Psoas muscle (tissue), 8 donors: ENCODE results near the gene MAP3K5. TPM values are rescaled to one million over a fixed set of nuclear protein-coding genes. Genes with fewer than 3 reads are reported as not detected.

ENCODE experiments used
- ATAC-seq, 4 donors: fragments of 200-7000 bp; cut with Tn5 transposase; one replicate each; pipeline ENCODE4 v1.9.1; 2020; ENCODE audit warnings: moderate library complexity in 3 of 4, mild to moderate bottlenecking in 2 of 4
- DNase-seq, 2 donors: peaks; one replicate each; pipeline ENCODE4 v3.0.0-alpha.2; 2020
- H3K27ac ChIP-seq: fragments of 200-600 bp; one replicate; pipeline ENCODE4 v1.8.0; 2022
- H3K27me3 ChIP-seq, 3 donors: fragments of 200-600 bp in 1 of 3; one replicate each; pipeline versions ENCODE4 v1.6.1 to v1.8.0; 2013 to 2022; ENCODE audit warnings: low read length in 2 of 3, mild to moderate bottlenecking in 2 of 3, moderate library complexity in 1 of 3; ENCODE audit not compliant: insufficient read depth in 3 of 3
- H3K36me3 ChIP-seq, 2 donors: fragments of 200-600 bp in 1 of 2; one replicate each; pipeline versions ENCODE4 v1.6.1 to v1.8.0; 2013 to 2022; ENCODE audit warnings: low read depth in 1 of 2, mild to moderate bottlenecking in 1 of 2, moderate library complexity in 1 of 2; ENCODE audit not compliant: insufficient read depth in 1 of 2
- H3K4me1 ChIP-seq: fragments of 200-600 bp; one replicate; pipeline ENCODE4 v1.8.0; 2022
- H3K4me3 ChIP-seq: fragments of 200-600 bp; one replicate; pipeline ENCODE4 v1.8.0; 2022; ENCODE audit warnings: mild to moderate bottlenecking
- H3K9me3 ChIP-seq: fragments of 200-600 bp; one replicate; pipeline ENCODE4 v1.8.0; 2022
- WGBS, 3 donors: extraction: QIAGEN DNeasy Blood & Tissue Kit; methylation state at CpG; one replicate each; pipeline versions ENCODE4 v1.1.6 to v1.1.7; 2013; 5-methylcytosine and 5-hydroxymethylcytosine counted together
- intact Hi-C, 2 donors: fragments of 100-400 bp; cut with DNase I; formaldehyde crosslinking; loops; one replicate each; pipeline versions ENCODE4 v1.11.0 to v1.14.2; 2022
- polyA plus RNA-seq, 3 donors: library from polyadenylated mRNA; stranded (reverse); fragments of 200-250 nt; gene quantifications; one replicate each; pipeline ENCODE4 v1.2.3, GENCODE V29; 2013
- total RNA-seq, 4 donors: library from RNA; stranded (reverse); fragmentation: NEBNext Ultra II Directional in 2 of 4; extraction: Animal tissue kit (Norgen Biotek cat#: 25700) in 2 of 4; gene quantifications; one replicate each; pipeline versions ENCODE4 v1.2.1 to v1.2.4, GENCODE V29; 2021 to 2023
- TF ChIP-seq, protein P1 (sequence below): fragments of 200-600 bp; IDR thresholded peaks from one replicate; pipeline ENCODE4 v1.8.0; 2022; ENCODE audit warnings: antibody characterized with exemption
- donor health status: healthy with polysubstance abuse.
- donor health status: DM: no; HTN: no; CAD: no; lungs with moderate emphysema.
- donor health status: Bipolar disorder and iron deficiency.
- donor health status: healthy.
- donor health status: DM: yes; HTN: yes; CAD: no.
- donor health status: DM: no; HTN: no; CAD: no.
- donor health status: DM: no; HTN: no; CAD: no.
- donor health status: DM: yes; HTN: yes; CAD: no.

Gene MAP3K5
- total and polyA plus RNA-seq, 7 donors: 0.91 to 8.3 (median 3.8) TPM

DNA sequence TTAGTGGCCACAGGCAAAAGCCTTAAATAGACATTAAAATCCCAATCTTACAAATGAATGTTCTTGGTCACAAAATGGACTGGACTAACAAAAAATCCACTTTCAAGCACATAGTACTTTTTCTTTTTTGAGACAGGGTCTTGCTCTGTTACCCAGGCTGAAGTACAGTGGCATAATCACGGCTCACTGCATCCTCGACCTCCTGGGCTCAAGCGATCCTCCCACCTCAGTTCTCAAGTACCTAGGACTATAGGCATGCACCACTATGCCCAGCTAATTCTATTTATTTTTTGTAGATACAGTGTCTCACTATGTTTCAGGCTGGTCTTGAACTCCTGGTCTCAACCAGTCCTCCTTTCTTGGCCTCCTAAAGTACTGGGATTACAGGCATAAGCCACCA, 59.4 kb downstream of the MAP3K5 start:
- no peaks in the 10 kb centered on the region for H3K36me3 ChIP-seq
- H3K27me3 ChIP-seq: no peaks in the 10 kb centered on the region
- TF ChIP-seq, protein P1, sequence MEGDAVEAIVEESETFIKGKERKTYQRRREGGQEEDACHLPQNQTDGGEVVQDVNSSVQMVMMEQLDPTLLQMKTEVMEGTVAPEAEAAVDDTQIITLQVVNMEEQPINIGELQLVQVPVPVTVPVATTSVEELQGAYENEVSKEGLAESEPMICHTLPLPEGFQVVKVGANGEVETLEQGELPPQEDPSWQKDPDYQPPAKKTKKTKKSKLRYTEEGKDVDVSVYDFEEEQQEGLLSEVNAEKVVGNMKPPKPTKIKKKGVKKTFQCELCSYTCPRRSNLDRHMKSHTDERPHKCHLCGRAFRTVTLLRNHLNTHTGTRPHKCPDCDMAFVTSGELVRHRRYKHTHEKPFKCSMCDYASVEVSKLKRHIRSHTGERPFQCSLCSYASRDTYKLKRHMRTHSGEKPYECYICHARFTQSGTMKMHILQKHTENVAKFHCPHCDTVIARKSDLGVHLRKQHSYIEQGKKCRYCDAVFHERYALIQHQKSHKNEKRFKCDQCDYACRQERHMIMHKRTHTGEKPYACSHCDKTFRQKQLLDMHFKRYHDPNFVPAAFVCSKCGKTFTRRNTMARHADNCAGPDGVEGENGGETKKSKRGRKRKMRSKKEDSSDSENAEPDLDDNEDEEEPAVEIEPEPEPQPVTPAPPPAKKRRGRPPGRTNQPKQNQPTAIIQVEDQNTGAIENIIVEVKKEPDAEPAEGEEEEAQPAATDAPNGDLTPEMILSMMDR: no peak
- DNase-seq (no peak), ATAC-seq (no peak)
- H3K4me1 ChIP-seq: peaks cover 2% of the 10 kb centered on the region
- H3K9me3 ChIP-seq: no peaks in the 10 kb centered on the region
- WGBS, 3 donors: 95 to 97% (median 96%) methylated on average over 3 of the region's 3 CpGs
- intact Hi-C loops: no loop called here
- H3K4me3 ChIP-seq: no peak overlapping the region
- H3K27ac ChIP-seq: no peak overlapping the region

DNA sequence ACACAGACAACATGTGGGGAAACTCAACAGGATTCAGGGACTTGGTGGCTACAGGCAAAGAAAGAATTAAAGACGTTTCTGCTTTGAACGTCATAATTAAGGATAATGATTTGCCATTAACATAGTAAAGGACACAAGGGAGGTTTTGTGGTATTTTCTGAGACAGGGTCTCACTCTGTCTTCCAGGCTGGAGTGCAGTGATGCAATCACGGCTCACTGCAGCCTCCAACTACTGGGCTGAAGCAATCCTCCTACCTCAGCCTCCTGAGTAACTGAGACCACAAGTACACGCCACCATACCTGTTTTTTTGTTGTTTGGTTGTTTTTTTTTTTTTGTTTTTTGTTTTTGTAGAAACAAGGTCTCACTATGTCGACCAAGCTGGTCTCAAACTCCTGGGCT, 62.4 kb downstream of the MAP3K5 start:
- H3K4me3 ChIP-seq: no peak overlapping the region
- no peak overlapping the region for H3K27ac ChIP-seq
- DNase-seq (no peak), ATAC-seq (no peak)
- no peaks in the 10 kb centered on the region for H3K4me1 ChIP-seq
- 79 to 87% (median 81%) methylated on average over 5 of the region's 5 CpGs for WGBS, 3 donors
- intact Hi-C loops: no loop called here
- H3K36me3 ChIP-seq: no peaks in the 10 kb centered on the region
- H3K9me3 ChIP-seq: no peaks in the 10 kb centered on the region
- H3K27me3 ChIP-seq: no peaks in the 10 kb centered on the region
- TF ChIP-seq, protein P1: no peak

DNA sequence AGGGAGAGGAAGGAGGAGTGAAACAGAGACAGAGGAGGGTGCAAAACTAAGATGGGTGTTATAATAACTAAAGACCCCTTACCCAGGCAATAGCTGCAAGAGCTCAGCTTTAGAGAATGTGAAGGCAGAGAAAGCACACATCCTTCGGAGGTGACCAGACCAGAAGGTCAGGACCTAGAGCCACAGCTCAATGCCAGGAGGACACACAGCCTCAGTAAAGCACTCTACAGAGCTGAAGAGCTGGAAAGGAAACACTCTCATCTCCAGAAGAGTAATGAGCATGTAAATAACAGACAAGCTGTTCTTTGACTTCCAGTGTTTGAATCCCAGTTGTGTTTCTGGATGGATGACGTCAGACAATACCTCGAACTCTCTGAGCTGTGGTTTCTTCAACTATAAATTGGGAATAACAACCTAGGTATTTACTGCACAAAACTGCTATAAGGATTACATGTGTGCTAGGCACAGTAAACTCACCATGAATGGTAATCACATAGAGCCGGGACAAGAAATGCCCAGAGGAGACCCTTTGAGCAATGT, 63.2 kb downstream of the MAP3K5 start:
- no peaks in the 10 kb centered on the region for H3K9me3 ChIP-seq
- TF ChIP-seq, protein P1: no peak
- intact Hi-C loops: no loop called here
- 90 to 91% (median 91%) methylated on average over 4 of the region's 4 CpGs for WGBS, 3 donors
- H3K27me3 ChIP-seq: no peaks in the 10 kb centered on the region
- no peak overlapping the region for H3K4me3 ChIP-seq
- H3K36me3 ChIP-seq: no peaks in the 10 kb centered on the region
- no peaks in the 10 kb centered on the region for H3K4me1 ChIP-seq
- DNase-seq: no peak
- ATAC-seq: no peak
- no peak overlapping the region for H3K27ac ChIP-seq

DNA sequence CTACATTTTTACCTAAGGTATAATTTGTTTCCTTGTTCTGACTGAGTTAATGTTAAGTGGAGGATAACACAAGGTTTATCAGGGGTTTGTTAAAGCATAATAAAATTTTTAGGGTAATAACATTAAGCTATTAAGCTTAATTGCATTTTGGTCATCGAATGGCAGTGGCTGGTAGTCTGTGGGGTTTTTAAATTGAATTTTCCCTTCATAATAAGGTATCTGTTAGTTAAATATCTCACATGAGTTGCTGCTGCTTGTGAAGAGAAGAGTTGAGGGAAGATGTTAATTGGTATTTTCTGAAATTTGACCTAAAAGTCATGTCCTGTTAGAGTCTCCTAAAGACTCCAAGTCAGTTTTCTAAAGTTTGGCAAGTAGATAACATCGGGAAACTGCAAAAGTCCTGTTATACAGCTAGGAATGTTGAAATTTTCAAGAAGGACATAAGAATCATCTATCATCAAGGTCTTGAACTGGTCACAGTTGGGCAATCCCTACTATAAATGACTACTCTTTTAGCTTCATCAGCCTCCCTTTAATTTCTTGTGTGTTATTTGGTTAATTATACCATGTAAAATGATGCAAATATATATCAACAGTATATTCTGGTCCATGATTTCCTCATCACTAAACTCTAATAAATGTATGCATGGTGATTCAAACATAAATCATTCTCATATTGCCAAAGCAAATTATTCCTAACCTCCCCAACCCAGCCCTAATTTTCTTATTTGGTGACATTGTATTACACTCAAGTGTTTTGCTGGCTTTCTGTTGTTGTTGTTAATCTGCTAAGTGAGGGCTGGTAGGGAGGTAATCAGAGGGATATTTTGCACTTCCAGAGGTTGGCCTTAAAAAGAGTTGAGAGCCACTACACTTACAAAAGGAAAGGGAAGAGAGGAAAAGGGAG, 64.0 kb downstream of the MAP3K5 start:
- Histone ChIP-seq H3K9me3 (no peaks in the 10 kb centered on the region), H3K4me3 (no peak overlapping the region), H3K27me3 (no peaks in the 10 kb centered on the region), H3K4me1 (no peaks in the 10 kb centered on the region), H3K27ac (no peak overlapping the region), H3K36me3 (no peaks in the 10 kb centered on the region)
- TF ChIP-seq, protein P1: no peak
- intact Hi-C loops: no loop called here
- 69 to 82% (median 79%) methylated on average over 2 of the region's 2 CpGs for WGBS, 3 donors
- no peak for ATAC-seq
- no peak for DNase-seq
